HUES48 (cell line): ENCODE measurements around the gene MORC2.

Source experiments
- H3K27ac ChIP-seq: one replicate; pipeline ENCODE4 v1.7.0; 2013; ENCODE audit warnings: low read depth, low read length, inconsistent platforms
- H3K27me3 ChIP-seq: 2 replicates; pipeline ENCODE4 v1.6.1; 2013; ENCODE audit warnings: mild to moderate bottlenecking, low read length; ENCODE audit not compliant: control insufficient read depth, insufficient read depth
- H3K36me3 ChIP-seq: 2 replicates; pipeline ENCODE4 v1.6.1; 2013; ENCODE audit warnings: low read length; ENCODE audit not compliant: control insufficient read depth, insufficient read depth
- H3K4me1 ChIP-seq: 2 replicates; pipeline ENCODE4 v1.6.1; 2013; ENCODE audit warnings: mild to moderate bottlenecking, low read length; ENCODE audit not compliant: control insufficient read depth, insufficient read depth
- H3K4me3 ChIP-seq: 2 replicates; pipeline ENCODE4 v1.5.1; 2013; ENCODE audit warnings: mild to moderate bottlenecking, low read depth, low read length
- H3K9ac ChIP-seq: 2 replicates; pipeline ENCODE4 v1.6.1; 2013; ENCODE audit warnings: mild to moderate bottlenecking, low read depth, low read length, moderate library complexity
- H3K9me3 ChIP-seq: 2 replicates; pipeline ENCODE4 v1.6.1; 2013; ENCODE audit warnings: low read length; ENCODE audit not compliant: control insufficient read depth, insufficient read depth

Gene MORC2

DNA sequence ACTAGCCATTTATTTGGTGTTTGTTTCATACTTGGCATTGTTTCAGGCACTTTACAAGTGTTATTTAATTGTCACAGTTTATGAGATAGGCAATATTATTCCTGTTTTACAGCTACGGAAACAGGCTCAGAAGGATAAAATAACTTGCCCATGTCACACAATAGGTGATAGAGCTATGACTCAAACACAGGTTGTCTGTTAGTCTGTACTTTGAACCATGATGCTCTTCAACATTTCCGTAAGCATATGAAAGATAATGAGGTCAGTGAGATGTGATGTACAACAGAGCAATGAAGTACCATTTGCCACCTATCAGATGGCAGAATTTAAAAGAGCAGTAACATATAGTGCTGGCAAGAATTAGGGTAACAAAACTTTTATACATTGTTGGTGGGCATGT, 15.7 kb upstream of the MORC2 start:
- H3K4me1 ChIP-seq, result no peaks in the 10 kb centered on the region; the same call in 1 of the 2 replicates
- no peak overlapping the region for H3K4me3 ChIP-seq
- no peak overlapping the region for H3K27ac ChIP-seq
- no peaks in the 10 kb centered on the region for H3K27me3 ChIP-seq
- no peak overlapping the region for H3K9ac ChIP-seq
- no peaks in the 10 kb centered on the region for H3K36me3 ChIP-seq
- 0 out of 2 replicates have a peak, but pooled peaks cover 3% of the 10 kb centered on the region for H3K9me3 ChIP-seq

- Histone ChIP-seq H3K27ac (no peak overlapping the region), H3K36me3 (peaks cover 12% of the 10 kb centered on the region)
These were observed 13.9 kb upstream of the MORC2 start for GRCh38 chr22:30982512-30982911.

GRCh38 chr22:30979932-30980331, 11.4 kb upstream of the MORC2 start:
- H3K4me1 ChIP-seq, result no peaks in the 10 kb centered on the region
- H3K27ac ChIP-seq, result no peak overlapping the region
- no peak overlapping the region for H3K4me3 ChIP-seq
- H3K36me3 ChIP-seq, result peaks cover 38% of the 10 kb centered on the region
- no peak overlapping the region for H3K9ac ChIP-seq
- no peaks in the 10 kb centered on the region for H3K27me3 ChIP-seq
- peaks cover 17% of the 10 kb centered on the region for H3K9me3 ChIP-seq

More at GRCh38 chr22:30982512-30982911, 13.9 kb upstream of the MORC2 start:
- Histone ChIP-seq H3K4me1 (no peaks in the 10 kb centered on the region; the same call in 1 of the 2 replicates), H3K27me3 (no peaks in the 10 kb centered on the region), H3K9me3 (0 out of 2 replicates have a peak, but pooled peaks cover 3% of the 10 kb centered on the region), H3K9ac (no peak overlapping the region), H3K4me3 (no peak overlapping the region)

DNA sequence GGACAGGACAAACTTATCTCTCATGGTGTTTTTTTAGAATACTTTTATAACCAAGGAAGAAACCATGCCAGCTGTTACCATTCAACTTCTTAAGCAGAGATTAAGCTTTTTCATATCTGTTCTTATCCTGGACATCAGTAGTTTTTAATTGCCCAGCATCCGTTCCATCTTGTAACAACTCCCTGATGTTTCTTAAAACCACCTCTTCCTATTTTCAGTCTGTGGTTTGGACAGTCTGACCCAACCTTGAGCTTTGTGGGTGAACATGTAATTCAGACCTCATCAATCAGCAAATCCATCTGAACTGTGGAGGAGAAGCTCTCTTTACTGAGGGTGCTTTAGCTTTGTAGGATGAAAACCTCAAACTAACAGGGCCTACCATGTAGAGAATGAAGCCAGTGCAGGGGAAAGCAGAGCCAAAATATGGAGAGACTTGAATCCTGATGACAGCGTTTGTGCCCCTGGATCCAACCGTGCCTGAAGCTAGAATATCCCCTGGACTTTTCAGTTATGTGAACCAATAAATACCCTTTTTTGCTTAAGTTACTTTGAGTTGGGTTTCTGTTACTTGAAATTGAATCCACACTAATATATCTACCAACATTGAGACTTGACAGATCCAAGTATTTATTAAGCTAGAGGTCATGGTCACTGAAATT, 9.9 kb upstream of the MORC2 start:
- H3K27me3 ChIP-seq, result no peaks in the 10 kb centered on the region
- H3K36me3 ChIP-seq, result peaks cover 53% of the 10 kb centered on the region
- no peaks in the 10 kb centered on the region for H3K4me1 ChIP-seq
- no peak overlapping the region for H3K9ac ChIP-seq
- no peak overlapping the region for H3K4me3 ChIP-seq
- H3K9me3 ChIP-seq, result peaks cover 24% of the 10 kb centered on the region
- no peak overlapping the region for H3K27ac ChIP-seq

DNA sequence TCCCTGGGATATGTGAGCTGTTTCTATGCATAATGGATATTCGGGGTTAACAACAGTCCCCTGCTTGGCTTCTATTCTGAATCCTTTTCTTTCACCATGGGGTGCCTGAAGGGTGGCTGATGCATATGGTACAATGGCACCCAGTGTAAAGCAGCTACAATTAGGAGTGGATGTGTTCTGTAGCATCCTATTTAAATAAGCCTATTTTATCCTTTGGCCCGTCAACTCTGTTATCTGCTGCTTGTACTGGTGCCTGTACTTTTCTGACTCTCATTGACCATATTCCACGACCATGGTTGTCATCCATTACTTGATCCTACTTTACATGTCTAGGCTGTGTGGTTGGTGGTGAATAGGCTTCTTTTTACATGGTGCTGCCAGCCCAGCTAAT, 1.8 kb upstream of the MORC2 start:
- peak overlapping the region; percentile 85 for H3K4me3 ChIP-seq
- H3K27me3 ChIP-seq, result no peaks in the 10 kb centered on the region
- H3K27ac ChIP-seq, result no peak overlapping the region
- peak overlapping the region; percentile 91; the same call in 1 of the 2 replicates for H3K9ac ChIP-seq
- peaks cover 19% of the 10 kb centered on the region for H3K4me1 ChIP-seq
- peaks cover 19% of the 10 kb centered on the region for H3K9me3 ChIP-seq
- peaks cover 62% of the 10 kb centered on the region for H3K36me3 ChIP-seq

GRCh38 chr22:30969532-30970355, 1.2 kb upstream of the MORC2 start:
- Histone ChIP-seq H3K4me1 (peaks cover 19% of the 10 kb centered on the region), H3K4me3 (peak overlapping the region; percentile 85), H3K27ac (peak overlapping the region; percentile 93), H3K9me3 (peaks cover 13% of the 10 kb centered on the region), H3K36me3 (peaks cover 56% of the 10 kb centered on the region), H3K27me3 (no peaks in the 10 kb centered on the region), H3K9ac (peak overlapping the region; percentile 91)

DNA sequence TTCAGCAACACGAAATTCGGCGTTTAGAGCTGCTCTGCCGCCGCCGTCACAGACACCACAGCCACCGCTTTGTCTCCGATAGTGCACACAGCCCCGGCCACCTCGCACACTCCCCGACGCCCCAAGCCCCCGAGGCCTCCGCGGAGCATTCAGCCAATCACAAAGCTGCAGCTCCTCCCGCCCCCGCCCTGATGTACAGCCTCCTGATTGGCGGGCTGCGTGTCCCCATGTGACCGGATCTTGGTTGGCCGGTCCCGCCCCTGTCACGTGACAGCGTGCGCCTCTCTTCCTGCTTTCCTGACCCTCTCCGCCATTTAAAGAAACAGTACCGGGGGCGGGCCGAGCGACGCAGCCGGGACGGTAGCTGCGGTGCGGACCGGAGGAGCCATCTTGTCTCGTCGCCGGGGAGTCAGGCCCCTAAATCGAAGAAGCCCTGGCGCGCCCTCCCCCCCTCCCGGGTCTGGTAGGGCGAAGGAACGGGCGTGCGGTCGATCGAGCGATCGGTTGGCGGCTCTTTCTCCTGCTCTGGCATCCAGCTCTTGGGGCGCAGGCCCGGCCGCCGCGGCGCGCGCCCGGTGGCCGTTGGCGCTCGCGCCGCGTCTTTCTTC, 454 bp upstream of the MORC2 start, which contains the start of gene TUG1:
TUG1 (plus strand) TSS at position 342 of the 608 bp plus-strand sequence.
- peaks cover 19% of the 10 kb centered on the region for H3K4me1 ChIP-seq
- peaks cover 12% of the 10 kb centered on the region for H3K9me3 ChIP-seq
- no peaks in the 10 kb centered on the region for H3K27me3 ChIP-seq
- H3K27ac ChIP-seq, result peak within 1 kb of the TSS; percentile 93
- peaks cover 49% of the 10 kb centered on the region for H3K36me3 ChIP-seq
- peak within 1 kb of the TSS; percentile 85 for H3K4me3 ChIP-seq
- peak within 1 kb of the TSS; percentile 91 for H3K9ac ChIP-seq

DNA sequence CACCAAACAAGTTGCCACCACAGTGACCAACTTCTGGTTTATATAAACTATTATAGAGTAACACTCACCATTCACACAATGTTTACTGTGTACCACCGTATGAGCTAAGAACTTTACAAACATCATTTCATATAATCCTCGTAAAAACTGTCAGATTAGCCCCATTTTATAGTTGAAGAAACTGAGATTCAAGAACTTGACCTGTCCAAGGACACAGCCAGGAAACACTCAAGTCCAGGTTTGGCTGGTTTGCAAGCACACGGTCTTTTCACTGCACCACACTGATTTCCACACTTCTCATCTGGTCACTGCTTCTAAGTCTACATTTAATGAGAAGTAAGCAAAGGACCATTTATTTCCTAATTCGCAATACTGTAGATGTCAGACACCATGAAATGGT, 3.7 kb downstream of the MORC2 start:
- no peak overlapping the region for H3K9ac ChIP-seq
- no peaks in the 10 kb centered on the region for H3K27me3 ChIP-seq
- peaks cover 7% of the 10 kb centered on the region; the same call in 1 of the 2 replicates for H3K4me1 ChIP-seq
- H3K36me3 ChIP-seq, result peaks cover 20% of the 10 kb centered on the region; the same call in 1 of the 2 replicates
- H3K9me3 ChIP-seq, result no peaks in the 10 kb centered on the region; the same call in none of the 2 replicates
- H3K27ac ChIP-seq, result no peak overlapping the region
- no peak overlapping the region; the same call in 1 of the 2 replicates for H3K4me3 ChIP-seq

- H3K27me3 ChIP-seq, result no peaks in the 10 kb centered on the region
- no peak overlapping the region for H3K27ac ChIP-seq
- H3K36me3 ChIP-seq, result peaks cover 88% of the 10 kb centered on the region
- H3K9ac ChIP-seq, result no peak overlapping the region
- H3K4me3 ChIP-seq, result no peak overlapping the region
- no peaks in the 10 kb centered on the region for H3K9me3 ChIP-seq
- no peaks in the 10 kb centered on the region for H3K4me1 ChIP-seq
These were observed 13.4 kb downstream of the MORC2 start for GRCh38 chr22:30955153-30955552.

DNA sequence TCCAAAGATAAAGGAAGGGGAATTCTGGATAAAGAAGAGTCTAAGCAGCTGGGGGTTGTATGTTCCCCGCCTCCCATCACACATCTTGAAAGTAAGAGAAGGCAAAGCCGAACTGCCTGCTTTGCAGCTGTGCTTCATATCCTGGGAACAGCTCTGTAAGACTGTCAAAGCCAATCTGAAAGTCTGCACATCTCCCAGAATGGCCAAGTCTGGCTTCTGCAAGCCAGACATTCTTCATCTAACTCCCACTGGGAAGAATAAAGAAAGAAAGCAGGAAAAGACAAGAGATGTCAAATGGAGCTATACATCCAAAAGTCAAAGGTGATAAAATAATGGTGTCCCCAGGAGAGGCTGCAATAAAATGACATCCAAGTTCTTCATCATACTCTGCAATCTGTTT, 15.4 kb downstream of the MORC2 start:
- Histone ChIP-seq H3K27ac (no peak overlapping the region), H3K27me3 (no peaks in the 10 kb centered on the region), H3K4me3 (no peak overlapping the region), H3K9me3 (no peaks in the 10 kb centered on the region), H3K36me3 (peaks cover 96% of the 10 kb centered on the region), H3K9ac (no peak overlapping the region), H3K4me1 (no peaks in the 10 kb centered on the region)
